Caco-2 (cell line): ENCODE data around the gene OR3A1. TPM values are rescaled to one million over a fixed set of nuclear protein-coding genes. Genes with fewer than 3 reads are reported as not detected.
"Not testable (repeated sequence)": the region's sequence is repeated elsewhere in the genome, so short reads cannot be mapped to it uniquely, and the experiment has no call there.

ENCODE experiments used
- BruUV-seq: library from RNA; stranded (reverse); fragments of 400-500 nt; replicated peaks from 2 replicates; lab custom pipeline; 2021; lab: Mats Ljungman, UMichigan
- CTCF ChIA-PET: fragments of 300-600 bp; sonication (Branson Sonifier 250); formaldehyde crosslinking; loops from one replicate; lab custom pipeline; 2022; ENCODE audit warnings: antibody characterized with exemption; lab: Charles Lee
- POLR2A ChIA-PET: fragments of 300-600 bp; sonication (Branson Sonifier 250); formaldehyde crosslinking; loops from one replicate; lab custom pipeline; 2022; ENCODE audit warnings: antibody characterized with exemption; lab: Charles Lee
- DNase-seq, 2 experiments: peaks; one replicate each; pipeline versions ENCODE4 v3.0.0 to v3.0.0-alpha.2; 2020 to 2022
- H3K27me3 ChIP-seq: replicated peaks from 2 replicates; pipeline ENCODE4 v1.6.0; 2011; ENCODE audit warnings: low read length; ENCODE audit not compliant: control insufficient read depth, insufficient read depth
- H3K36me3 ChIP-seq: 2 replicates; pipeline ENCODE4 v1.5.1; 2011; ENCODE audit warnings: low read length; ENCODE audit not compliant: control insufficient read depth, insufficient read depth
- H3K4me1 ChIP-seq: fragments of 250-450 bp; sonication (Bioruptor Pico); 2 replicates; pipeline ENCODE4 v1.5.1; 2020; ENCODE audit warnings: mild to moderate bottlenecking
- H3K4me3 ChIP-seq: 2 replicates; pipeline ENCODE4 v1.5.1; 2011; ENCODE audit warnings: low read depth, mild to moderate bottlenecking, control low read depth, low read length
- H3K9me3 ChIP-seq: fragments of 250-450 bp; sonication (Bioruptor Pico); 2 replicates; pipeline ENCODE4 v1.5.1; 2020; ENCODE audit warnings: mild to moderate bottlenecking, moderate library complexity
- H3K27ac Mint-ChIP-seq: one replicate; pipeline ENCODE4 v1.8.0; 2022; ENCODE audit warnings: mixed read lengths; ENCODE audit not compliant: unreplicated experiment
- H3K27me3 Mint-ChIP-seq: one replicate; pipeline ENCODE4 v1.8.0; 2022; ENCODE audit warnings: mixed read lengths; ENCODE audit not compliant: insufficient read depth, unreplicated experiment
- H3K36me3 Mint-ChIP-seq: one replicate; pipeline ENCODE4 v1.8.0; 2022; ENCODE audit warnings: mild to moderate bottlenecking, mixed read lengths; ENCODE audit not compliant: insufficient read depth, unreplicated experiment
- H3K4me1 Mint-ChIP-seq: one replicate; pipeline ENCODE4 v1.8.0; 2022; ENCODE audit warnings: low read depth, mixed read lengths; ENCODE audit not compliant: unreplicated experiment
- H3K4me3 Mint-ChIP-seq: one replicate; pipeline ENCODE4 v1.8.0; 2022; ENCODE audit warnings: mild to moderate bottlenecking, moderate library complexity, mixed read lengths; ENCODE audit not compliant: unreplicated experiment
- H3K9me3 Mint-ChIP-seq: one replicate; pipeline ENCODE4 v1.8.0; 2022; ENCODE audit warnings: mixed read lengths; ENCODE audit not compliant: unreplicated experiment
- CTCF ChIP-seq, 2 experiments: fragments of 200-600 bp in 1 of 2; IDR thresholded peaks; 1 replicate in 1 of 2; 2 replicates in 1 of 2; pipeline versions ENCODE4 v1.5.1 to v1.8.0; 2011 to 2022; ENCODE audit warnings: antibody characterized with exemption in 1 of 2, control low read depth in 1 of 2, inconsistent platforms in 1 of 2, low read depth in 1 of 2, low read length in 1 of 2, mild to moderate bottlenecking in 1 of 2, moderate library complexity in 1 of 2; ENCODE audit not compliant: insufficient read depth in 1 of 2, severe bottlenecking in 1 of 2, unreplicated experiment in 1 of 2
- intact Hi-C: fragments of 100-400 bp; cut with micrococcal nuclease; formaldehyde crosslinking; loops from one replicate; pipeline ENCODE4 v1.10.0; 2022; ENCODE audit not compliant: unreplicated experiment
- total RNA-seq: library from RNA; stranded (reverse); gene quantifications from 2 replicates; pipeline ENCODE4 v1.2.3, GENCODE V29; 2022

OR3A1 gene
- total RNA-seq, 1 experiment from 2014 or later: not detected

DNA sequence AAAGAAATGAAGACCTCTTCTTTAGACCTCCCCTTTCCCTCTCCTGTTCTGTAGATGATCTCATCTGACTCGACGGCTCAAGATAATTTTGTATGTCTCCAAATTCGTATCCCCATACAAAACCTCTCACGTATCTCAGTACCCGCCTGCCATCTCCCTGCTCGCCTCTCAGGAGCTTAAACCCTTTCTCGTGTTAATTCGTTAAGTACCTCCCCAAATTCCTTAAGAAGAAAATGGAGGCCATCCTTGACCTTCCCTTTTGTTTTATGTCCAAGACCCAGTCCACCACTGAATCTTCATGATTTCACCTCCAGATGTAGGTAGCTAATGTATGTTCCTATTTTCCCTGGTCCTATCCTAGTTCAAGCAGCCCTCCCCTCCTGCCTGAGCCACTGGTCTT, 41.6 kb downstream of the OR3A1 start:
- Histone ChIP-seq H3K27me3 (no peaks in the 10 kb centered on the region), H3K4me3 (no peak overlapping the region), H3K9me3 (no peaks in the 10 kb centered on the region), H3K36me3 (no peaks in the 10 kb centered on the region), H3K4me1 (no peaks in the 10 kb centered on the region)
- no peak overlapping the region for H3K27ac Mint-ChIP-seq
- TF ChIP-seq CTCF (IDR thresholded peaks at IDR 0.05; ENCODE audit: insufficient read depth in 1 of 2, low read depth in 1 of 2, low read length in 1 of 2, severe bottlenecking in 1 of 2, unreplicated experiment in 1 of 2): no peak
- no peaks in the 10 kb centered on the region for H3K9me3 Mint-ChIP-seq
- POLR2A ChIA-PET: no interaction called here
- no peaks in the 10 kb centered on the region for H3K36me3 Mint-ChIP-seq
- intact Hi-C loops: no loop called here
- H3K4me1 Mint-ChIP-seq: no peaks in the 10 kb centered on the region
- no TSS peak for BruUV-seq
- CTCF ChIA-PET: no interaction called here
- no peak overlapping the region for H3K4me3 Mint-ChIP-seq
- DNase-seq: no peak
- peaks cover 13% of the 10 kb centered on the region for H3K27me3 Mint-ChIP-seq

- H3K36me3 Mint-ChIP-seq, CTCF ChIA-PET: not testable (repeated sequence)
Measured at GRCh38 chr17:3249013-3249412, 49.1 kb downstream of the OR3A1 start.

DNA sequence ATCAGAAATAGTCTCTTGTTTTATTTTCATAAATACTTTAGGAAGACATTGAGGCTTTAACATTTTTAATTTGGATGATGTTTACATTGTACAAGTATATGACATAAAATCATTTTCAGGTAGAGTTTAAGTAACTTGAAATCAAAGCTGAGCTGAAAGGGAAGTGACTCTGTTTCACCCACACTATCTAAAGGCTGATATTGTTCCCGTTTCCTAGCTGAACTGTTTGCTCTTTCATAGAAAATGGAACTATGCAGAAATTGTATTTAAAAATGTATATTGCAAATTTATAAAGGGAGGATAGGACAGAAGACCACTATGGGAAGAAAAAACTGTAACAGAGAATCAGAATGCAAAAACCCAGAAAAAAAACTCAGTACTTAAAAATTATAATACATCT, 53.3 kb downstream of the OR3A1 start:
- H3K36me3 Mint-ChIP-seq, H3K4me3 ChIP-seq, H3K4me1 ChIP-seq, H3K27me3 Mint-ChIP-seq, H3K36me3 ChIP-seq, H3K4me3 Mint-ChIP-seq, DNase-seq, H3K9me3 ChIP-seq, BruUV-seq, CTCF ChIA-PET, H3K9me3 Mint-ChIP-seq, intact Hi-C loops, H3K27me3 ChIP-seq, POLR2A ChIA-PET, H3K4me1 Mint-ChIP-seq, H3K27ac Mint-ChIP-seq: not testable (repeated sequence)

More at GRCh38 chr17:3249013-3249412, 49.1 kb downstream of the OR3A1 start:
- H3K27me3 ChIP-seq, H3K4me1 ChIP-seq, intact Hi-C loops, H3K27me3 Mint-ChIP-seq, DNase-seq, H3K27ac Mint-ChIP-seq, H3K9me3 ChIP-seq, POLR2A ChIA-PET, H3K36me3 ChIP-seq, BruUV-seq, H3K9me3 Mint-ChIP-seq, H3K4me3 Mint-ChIP-seq, H3K4me1 Mint-ChIP-seq, H3K4me3 ChIP-seq: not testable (repeated sequence)

GRCh38 chr17:3241044-3241443, 57.1 kb downstream of the OR3A1 start:
- POLR2A ChIA-PET, H3K4me3 Mint-ChIP-seq, intact Hi-C loops, H3K27me3 Mint-ChIP-seq, H3K4me1 ChIP-seq, DNase-seq, H3K27me3 ChIP-seq, H3K4me3 ChIP-seq, H3K4me1 Mint-ChIP-seq, H3K9me3 Mint-ChIP-seq, CTCF ChIA-PET, H3K27ac Mint-ChIP-seq, H3K36me3 Mint-ChIP-seq, H3K9me3 ChIP-seq, BruUV-seq, H3K36me3 ChIP-seq: not testable (repeated sequence)

Other genes with a start within 250 kb of the OR3A1 start
- not detected in 2 replicates for gene OR1D5, start 234.8 kb downstream of the OR3A1 start, total RNA-seq
- gene OR1D2, start 193.9 kb downstream of the OR3A1 start, total RNA-seq: not detected in 2 replicates
- gene OR1G1, start 170.8 kb downstream of the OR3A1 start, total RNA-seq: not detected in 2 replicates
- gene OR1A2, start 100.8 kb downstream of the OR3A1 start, total RNA-seq: not detected in 2 replicates
- not detected in 2 replicates for gene OR1A1, start 90.7 kb downstream of the OR3A1 start, total RNA-seq
- gene OR3A2, start 87.9 kb upstream of the OR3A1 start, total RNA-seq: not detected in 2 replicates
- not detected in 2 replicates for gene OR1E1, start 100.0 kb upstream of the OR3A1 start, total RNA-seq
- not detected in 2 replicates for gene OR3A3, start 113.0 kb upstream of the OR3A1 start, total RNA-seq
- gene OR1E2, start 135.5 kb upstream of the OR3A1 start, total RNA-seq: not detected in 2 replicates
- gene SPATA22, start 173.5 kb upstream of the OR3A1 start, total RNA-seq: not detected in 2 replicates
- 0.27 and 0.42 TPM in 2 replicates for gene ASPA, start 177.6 kb upstream of the OR3A1 start, total RNA-seq